GM19240 (cell line): ENCODE results near the gene RNU1-1.
A peak's percentile ranks its signal among the peaks of the same experiment; 100 is the strongest.
"Not testable (repeated sequence)": the region's sequence is repeated elsewhere in the genome, so short reads cannot be mapped to it uniquely, and the experiment has no call there.

Experiments
- DNase-seq: peaks from one replicate; pipeline ENCODE4 v3.0.0; 2011; ENCODE audit warnings: low spot score; ENCODE audit not compliant: insufficient read length

RNU1-1 gene

GRCh38 chr1:16521679-16522078 is 7.6 kb upstream of the RNU1-1 start:
- DNase-seq: not testable (repeated sequence)

- no peak for DNase-seq
Observed at GRCh38 chr1:16521288-16521583, 7.2 kb upstream of the RNU1-1 start.

GRCh38 chr1:16520435-16521287 is 6.6 kb upstream of the RNU1-1 start:
- DNase-seq: not testable (repeated sequence)

GRCh38 chr1:16519255-16519951 is 5.3 kb upstream of the RNU1-1 start:
- DNase-seq: not testable (repeated sequence)

- not testable (repeated sequence) for DNase-seq
Observed at GRCh38 chr1:16518913-16519254, 4.8 kb upstream of the RNU1-1 start.

- not testable (repeated sequence) for DNase-seq
Observed at GRCh38 chr1:16516694-16517410, 2.8 kb upstream of the RNU1-1 start.

GRCh38 chr1:16513412-16514106 is 526 bp downstream of the RNU1-1 start:
- DNase-seq: not testable (repeated sequence)

- not testable (repeated sequence) for DNase-seq
Observed at GRCh38 chr1:16512624-16513411, 1.3 kb downstream of the RNU1-1 start.

- DNase-seq: not testable (repeated sequence)
Observed at GRCh38 chr1:16511926-16512325, 2.2 kb downstream of the RNU1-1 start.

GRCh38 chr1:16508861-16509445 is 5.1 kb downstream of the RNU1-1 start:
- not testable (repeated sequence) for DNase-seq

- DNase-seq: not testable (repeated sequence)
Observed at GRCh38 chr1:16506364-16507136, 7.5 kb downstream of the RNU1-1 start.

- DNase-seq: not testable (repeated sequence)
Observed at GRCh38 chr1:16505870-16506269, 8.2 kb downstream of the RNU1-1 start.

- DNase-seq: no peak
Observed at GRCh38 chr1:16503494-16503893, 10.6 kb downstream of the RNU1-1 start.

- not testable (repeated sequence) for DNase-seq
Observed at GRCh38 chr1:16501446-16501845, 12.6 kb downstream of the RNU1-1 start.

GRCh38 chr1:16500975-16501374 is 13.1 kb downstream of the RNU1-1 start:
- not testable (repeated sequence) for DNase-seq

GRCh38 chr1:16500466-16500865 is 13.6 kb downstream of the RNU1-1 start:
- DNase-seq: not testable (repeated sequence)

GRCh38 chr1:16498573-16499413 is 15.3 kb downstream of the RNU1-1 start:
- peak; percentile 84 for DNase-seq

GRCh38 chr1:16498047-16498446 is 16.0 kb downstream of the RNU1-1 start:
- not testable (repeated sequence) for DNase-seq
